H1 (cell line): ENCODE measurements around the gene IQCN. TPM values are rescaled to one million over a fixed set of nuclear protein-coding genes. Genes with fewer than 3 reads are reported as not detected.
A peak's percentile ranks its signal among the peaks of the same experiment; 100 is the strongest.

Experiments
- CTCF ChIA-PET: fragments of 300-600 bp; sonication (Branson Sonifier 250); formaldehyde crosslinking; loops from one replicate; lab custom pipeline; 2021; ENCODE audit not compliant: partially characterized antibody; lab: Charles Lee
- POLR2A ChIA-PET: fragments of 300-600 bp; sonication (Branson Sonifier 250); formaldehyde crosslinking; loops from one replicate; lab custom pipeline; 2021; ENCODE audit warnings: inconsistent platforms; ENCODE audit not compliant: partially characterized antibody; lab: Charles Lee
- DNase-seq, 2 experiments: peaks; one replicate each; pipeline versions ENCODE4 v3.0.0 to v3.0.0-alpha.2; 2010 to 2022; ENCODE audit warnings: low spot score in 2 of 2, low read depth in 1 of 2, mixed read lengths in 1 of 2
- FAIRE-seq: peaks from 2 replicates; lab custom pipeline; 2011; peaks lifted over from hg19 to GRCh38; lab: Jason Lieb, UNC
- H2AFZ ChIP-seq: 2 replicates; pipeline ENCODE4 v1.8.1; 2012; ENCODE audit warnings: low read length, inconsistent platforms
- H2AK5ac ChIP-seq: 2 replicates; pipeline ENCODE4 v1.6.1; 2013; ENCODE audit warnings: low read depth, low read length
- H2BK120ac ChIP-seq: replicated peaks from 2 replicates; pipeline ENCODE3; 2013; ENCODE audit warnings: low read depth, low read length, inconsistent platforms
- H2BK12ac ChIP-seq: 2 replicates; pipeline ENCODE4 v1.6.1; 2013; ENCODE audit warnings: low read depth, low read length
- H2BK15ac ChIP-seq: 2 replicates; pipeline ENCODE4 v1.6.1; 2013; ENCODE audit warnings: low read length
- H2BK20ac ChIP-seq: 2 replicates; pipeline ENCODE4 v1.6.1; 2013; ENCODE audit warnings: low read length
- H2BK5ac ChIP-seq: 2 replicates; pipeline ENCODE4 v1.6.1; 2013; ENCODE audit warnings: low read depth, low read length
- H3K14ac ChIP-seq: 2 replicates; pipeline ENCODE4 v1.6.1; 2013; ENCODE audit warnings: inconsistent platforms; ENCODE audit not compliant: insufficient read length
- H3K18ac ChIP-seq: 2 replicates; pipeline ENCODE4 v1.6.1; 2013; ENCODE audit warnings: low read length; ENCODE audit errors: extremely low read depth
- H3K23ac ChIP-seq: 2 replicates; pipeline ENCODE4 v1.6.1; 2013; ENCODE audit warnings: inconsistent platforms; ENCODE audit not compliant: insufficient read length
- H3K23me2 ChIP-seq: 2 replicates; pipeline ENCODE4 v1.6.1; 2013; ENCODE audit warnings: low read depth, low read length
- H3K27ac ChIP-seq: 2 replicates; pipeline ENCODE4 v1.6.1; 2011; ENCODE audit warnings: low read depth, low read length, inconsistent platforms
- H3K27me3 ChIP-seq, 4 experiments: replicated peaks in 1 of 4; 1 replicate in 1 of 4; 2 replicates in 3 of 4; pipeline versions ENCODE4 v1.6.1 to v1.8.1; 2011 to 2013; ENCODE audit warnings: low read length in 3 of 4, mild to moderate bottlenecking in 3 of 4, inconsistent platforms in 2 of 4, mixed read lengths in 2 of 4, moderate library complexity in 1 of 4; ENCODE audit not compliant: control insufficient read depth in 3 of 4, insufficient read depth in 3 of 4; ENCODE audit errors: extremely low read depth in 1 of 4
- H3K36me3 ChIP-seq, 4 experiments: 2 replicates each; pipeline versions ENCODE4 v1.6.1 to v1.8.1; 2011 to 2013; ENCODE audit warnings: mild to moderate bottlenecking in 4 of 4, low read length in 3 of 4, moderate library complexity in 2 of 4, control low read depth in 1 of 4, inconsistent platforms in 1 of 4; ENCODE audit not compliant: insufficient read depth in 4 of 4, control insufficient read depth in 2 of 4
- H3K4ac ChIP-seq: replicated peaks from 2 replicates; pipeline ENCODE3; 2013; ENCODE audit warnings: low read length, low read depth, mixed read lengths, inconsistent platforms; ENCODE audit not compliant: insufficient read length
- H3K4me1 ChIP-seq, 4 experiments: replicated peaks in 1 of 4; 1 replicate in 1 of 4; 2 replicates in 3 of 4; pipeline versions ENCODE4 v1.6.1 to v1.8.1; 2011 to 2013; ENCODE audit warnings: low read length in 3 of 4, inconsistent platforms in 2 of 4, mixed read lengths in 1 of 4; ENCODE audit not compliant: insufficient read depth in 4 of 4, control insufficient read depth in 3 of 4
- H3K4me2 ChIP-seq, 2 experiments: 2 replicates each; pipeline versions ENCODE4 v1.6.1 to v1.8.1; 2011 to 2013; ENCODE audit warnings: low read depth in 2 of 2, low read length in 2 of 2, control low read depth in 1 of 2, inconsistent platforms in 1 of 2, mild to moderate bottlenecking in 1 of 2; ENCODE audit not compliant: insufficient read depth in 1 of 2
- H3K4me3 ChIP-seq, 4 experiments: fragments of 200-600, 300-600 bp in 1 of 4; sonication (generic), shearing (Covaris generic), sonication (Bioruptor Twin) in 1 of 4; 2 replicates each; pipeline versions ENCODE4 v1.5.1 to v1.8.1; 2011 to 2016; ENCODE audit warnings: low read length in 4 of 4, low read depth in 3 of 4, control low read depth in 2 of 4, inconsistent platforms in 2 of 4, mild to moderate bottlenecking in 2 of 4, mixed read lengths in 1 of 4, moderate library complexity in 1 of 4; ENCODE audit not compliant: insufficient read depth in 2 of 4; ENCODE audit errors: extremely low read depth in 1 of 4
- H3K56ac ChIP-seq: replicated peaks from 2 replicates; pipeline ENCODE3; 2013; ENCODE audit warnings: low read depth, mild to moderate bottlenecking, mixed read lengths, low read length, inconsistent platforms; ENCODE audit not compliant: insufficient read length
- H3K79me1 ChIP-seq: 2 replicates; pipeline ENCODE4 v1.6.1; 2013; ENCODE audit warnings: low read depth, low read length, control low read depth
- H3K79me2 ChIP-seq, 2 experiments: 2 replicates each; pipeline versions ENCODE4 v1.6.1 to v1.8.1; 2012 to 2013; ENCODE audit warnings: low read length in 2 of 2, mild to moderate bottlenecking in 2 of 2, inconsistent platforms in 1 of 2; ENCODE audit not compliant: insufficient read depth in 2 of 2, control insufficient read depth in 1 of 2
- H3K9ac ChIP-seq, 4 experiments: replicated peaks in 1 of 4; 1 replicate in 1 of 4; 2 replicates in 3 of 4; pipeline versions ENCODE4 v1.6.1 to v1.8.1; 2011 to 2013; ENCODE audit warnings: low read depth in 3 of 4, low read length in 3 of 4, control low read depth in 2 of 4, mild to moderate bottlenecking in 2 of 4, moderate library complexity in 2 of 4, inconsistent platforms in 1 of 4; ENCODE audit errors: extremely low read depth in 1 of 4
- H3K9me3 ChIP-seq, 2 experiments: 2 replicates each; pipeline versions ENCODE4 v1.6.1 to v1.8.1; 2012 to 2013; ENCODE audit warnings: mild to moderate bottlenecking in 2 of 2, moderate library complexity in 2 of 2, control low read depth in 1 of 2, inconsistent platforms in 1 of 2, low read depth in 1 of 2, low read length in 1 of 2, mixed read lengths in 1 of 2; ENCODE audit not compliant: insufficient read depth in 2 of 2
- H4K20me1 ChIP-seq, 2 experiments: replicated peaks in 1 of 2; 2 replicates each; pipeline versions ENCODE3 to v1.8.1; 2011 to 2013; ENCODE audit warnings: inconsistent platforms in 2 of 2, low read length in 2 of 2, mild to moderate bottlenecking in 1 of 2; ENCODE audit not compliant: insufficient read depth in 2 of 2, control insufficient read depth in 1 of 2
- H4K5ac ChIP-seq: 2 replicates; pipeline ENCODE4 v1.6.1; 2013; ENCODE audit warnings: low read length, low read depth, mixed read lengths, inconsistent platforms; ENCODE audit not compliant: insufficient read length
- H4K8ac ChIP-seq: 2 replicates; pipeline ENCODE4 v1.8.0; 2013; ENCODE audit warnings: mild to moderate bottlenecking, moderate library complexity, low read length, inconsistent platforms; ENCODE audit not compliant: insufficient read depth; ENCODE audit errors: extremely low read depth
- H4K91ac ChIP-seq: replicated peaks from 2 replicates; pipeline ENCODE3; 2013; ENCODE audit warnings: low read length, mixed read lengths, inconsistent platforms; ENCODE audit not compliant: insufficient read length
- BCL11A ChIP-seq, 2 experiments: IDR thresholded peaks; one replicate each; pipeline ENCODE4 v1.6.1; 2011; ENCODE audit warnings: low read depth in 2 of 2, low read length in 2 of 2, mild to moderate bottlenecking in 2 of 2
- CBX8 ChIP-seq: fragments of 300-800, 300-1000 bp; sonication (generic); IDR thresholded peaks from 2 replicates; pipeline ENCODE4 v1.7.1; 2016; ENCODE audit warnings: low read depth, low read length, borderline replicate concordance
- E2F6 ChIP-seq: IDR thresholded peaks from 2 replicates; pipeline ENCODE4 v1.6.1; 2012; ENCODE audit warnings: inconsistent platforms
- PHF8 ChIP-seq: fragments of 200-600 bp; sonication (generic); conservative IDR thresholded peaks from 2 replicates; pipeline ENCODE4 v1.7.1; 2012; ENCODE audit warnings: low read depth, mild to moderate bottlenecking, inconsistent platforms, low read length, moderate library complexity
- POU5F1 ChIP-seq: IDR thresholded peaks from 2 replicates; pipeline ENCODE4 v1.6.1; 2011; ENCODE audit warnings: low read depth, mild to moderate bottlenecking, low read length, moderate library complexity
- RBBP5 ChIP-seq: IDR thresholded peaks from 2 replicates; pipeline ENCODE4 v1.7.1; 2012; ENCODE audit warnings: low read depth, mild to moderate bottlenecking, inconsistent platforms, low read length, moderate library complexity, borderline replicate concordance
- SUZ12 ChIP-seq: fragments of 200-600 bp; sonication (generic); IDR thresholded peaks from 2 replicates; pipeline ENCODE4 v1.6.1; 2012; ENCODE audit warnings: mild to moderate bottlenecking, inconsistent platforms, low read length, moderate library complexity, mixed read lengths
- TBP ChIP-seq: IDR thresholded peaks from 2 replicates; pipeline ENCODE4 v1.6.1; 2011; ENCODE audit warnings: low read depth, low read length, improper control_type of control experiment
- TCF12 ChIP-seq: IDR thresholded peaks from 2 replicates; pipeline ENCODE4 v1.6.1; 2011; ENCODE audit warnings: low read depth, mild to moderate bottlenecking, low read length
- ZNF274 ChIP-seq: IDR thresholded peaks from 2 replicates; pipeline ENCODE4 v1.7.0; 2012; ENCODE audit warnings: low read length, borderline replicate concordance; ENCODE audit errors: extremely low read depth
- WGBS, 2 experiments: shearing (Covaris generic) in 1 of 2; methylation state at CpG; one replicate each; pipeline versions ENCODE4 v1.1.6 to v1.1.7; 2013 to 2015; ENCODE audit warnings: low lambda C conversion rate in 2 of 2, mixed read lengths in 2 of 2, inconsistent platforms in 1 of 2, low coverage in 1 of 2, missing lambda C conversion rate in 1 of 2; ENCODE audit not compliant: insufficient replicate concordance in 2 of 2, insufficient coverage in 1 of 2, insufficient read length in 1 of 2; ENCODE audit errors: extremely low coverage in 1 of 2, missing lambda C conversion rate in 1 of 2; 5-methylcytosine and 5-hydroxymethylcytosine counted together
- polyA plus RNA-seq, 7 experiments: library from polyadenylated mRNA; depleted of rRNA in 3 of 7; stranded (reverse) in 5 of 7; unstranded in 2 of 7; fragments of >200 nt in 5 of 7; fragments of 200-250 nt in 2 of 7; gene quantifications; 1 replicate in 5 of 7; 2 replicates in 1 of 7; 4 replicates in 1 of 7; pipeline versions ENCODE4 v1.2.1 to v1.2.3, GENCODE V29; 2011 to 2013; ENCODE audit warnings: missing spikeins in 2 of 7, mixed read lengths in 2 of 7
- total RNA-seq: library from RNA; stranded (reverse); fragmentation: NEBNext Ultra II Directional; extraction: Animal tissue kit (Norgen Biotek cat#: 25700); gene quantifications from 2 replicates; pipeline ENCODE4 v1.2.1, GENCODE V29; 2021

IQCN gene
- total and polyA plus RNA-seq, 2 of the 8 experiments (the other 6 are each of a cell fraction or from before 2014, with no cell fraction given), result 0.36 to 1.0 TPM

- Histone ChIP-seq H4K20me1 (peaks cover 0 to 8% of the 10 kb centered on the region in 2 experiments), H3K79me1 (no peaks in the 10 kb centered on the region), H3K4me1 (peaks cover 0 to 17% (median 13%) of the 10 kb centered on the region in 4 experiments; a peak in 6 of 7 replicates), H3K9ac (no peak overlapping the region)
- FAIRE-seq, result no peak
- TF ChIP-seq CBX8 (no peak), BCL11A (IDR thresholded peaks at IDR 0.05; ENCODE audit: low read depth in 2 of 2, low read length in 2 of 2) (no peak), POU5F1 (no peak), TCF12 (no peak), PHF8 (no peak), ZNF274 (no peak), RBBP5 (no peak), TBP (no peak), E2F6 (no peak), SUZ12 (no peak)
- TF ChIP-seq, all 59 proteins: peak for 0
- no peak overlapping the region for H2BK120ac ChIP-seq
- peak overlapping the region; percentile 8; the same call in 1 of the 2 replicates for H4K8ac ChIP-seq
- no peak overlapping the region for H3K4me3 ChIP-seq
- ChIA-PET CTCF (interaction anchor here (1.3 to 1.8 kb wide), 2 partner anchors 19 to 30 kb away, joined by 4 to 5 read pairs; no protein-coding TSS in a partner anchor), POLR2A (interaction anchor here (1.3 to 10.4 kb wide), 2 partner anchors 17 to 18 kb away, joined by 4 to 141 read pairs; partner anchors contain the start of gene JUND)
- no peak overlapping the region for H2AFZ ChIP-seq
- H3K4me2 ChIP-seq, result no peak overlapping the region
- H3K79me2 ChIP-seq, result no peaks in the 10 kb centered on the region
- H3K9me3 ChIP-seq, result no peaks in the 10 kb centered on the region
- no peak overlapping the region for H3K4ac ChIP-seq
- H2AK5ac ChIP-seq, result no peak overlapping the region
- H3K27ac ChIP-seq, result no peak overlapping the region
- no peak overlapping the region for H2BK15ac ChIP-seq
- H3K23me2 ChIP-seq, result peaks cover 11% of the 10 kb centered on the region; the same call in 1 of the 2 replicates
- 0 out of 2 replicates have a peak overlapping the region, but pooled peaks have one; percentile 39 for H2BK12ac ChIP-seq
- no peak overlapping the region for H3K18ac ChIP-seq
- no peaks in the 10 kb centered on the region; a peak in 1 of 8 replicates for H3K36me3 ChIP-seq
- no peak overlapping the region for H4K91ac ChIP-seq
- H3K14ac ChIP-seq, result no peak overlapping the region
- H2BK5ac ChIP-seq, result 0 out of 2 replicates have a peak overlapping the region, but pooled peaks have one; percentile 16
- H2BK20ac ChIP-seq, result no peak overlapping the region; the same call in 1 of the 2 replicates
- no peak overlapping the region for H3K56ac ChIP-seq
- WGBS, 2 experiments, result 93% methylated on average over 6 of the region's 6 CpGs; no CpG with 5 or more reads in 1 of the 2 experiments
- H3K23ac ChIP-seq, result no peak overlapping the region
- no peak for DNase-seq
- no peak overlapping the region for H4K5ac ChIP-seq
- no peaks in the 10 kb centered on the region for H3K27me3 ChIP-seq
Observed at GRCh38 chr19:18298601-18299000, 24.3 kb upstream of the IQCN start.
